ENCODE results near the gene APCS. TPM values are rescaled to one million over a fixed set of nuclear protein-coding genes. Genes with fewer than 3 reads are reported as not detected.

Gene APCS
- total RNA-seq, 1 experiment from 2014 or later, result not detected

GRCh38 chr1:159632922-159633321 is 45.3 kb downstream of the APCS start:
- Histone ChIP-seq H3F3A (ENCODE audit: low read length, unreplicated experiment) (no peaks in the 10 kb centered on the region), H3K4me2 (ENCODE audit: low read length) (no peak overlapping the region), H3K4me1 (ENCODE audit: insufficient read depth, low read length) (no peaks in the 10 kb centered on the region), H3K27ac (ENCODE audit: low read length) (no peak overlapping the region), H2AFZ (ENCODE audit: low read length) (no peak overlapping the region), H3K36me3 (ENCODE audit: low read depth, low read length) (no peaks in the 10 kb centered on the region), H3K4me3 (ENCODE audit: low read length) (no peak overlapping the region), H3K9ac (ENCODE audit: low read length) (no peak overlapping the region), H4K20me1 (ENCODE audit: low read length) (no peaks in the 10 kb centered on the region), H3K9me2 (replicated peaks; ENCODE audit: low read length) (no peaks in the 10 kb centered on the region), H3K9me3 (ENCODE audit: low read length) (no peaks in the 10 kb centered on the region), H3K79me2 (ENCODE audit: low read length) (no peaks in the 10 kb centered on the region), H3K27me3 (ENCODE audit: low read length) (peaks cover 20% of the 10 kb centered on the region; the same call in 1 of the 2 replicates)
- DNase-seq (no peak), ATAC-seq (no peak)
- no TSS peak for BruUV-seq (replicated peaks)
- TF ChIP-seq EZH2 (IDR thresholded peaks at IDR 0.05; ENCODE audit: low read length, unreplicated experiment) (no peak), EZH2phosphoT487 (IDR thresholded peaks at IDR 0.05; ENCODE audit: borderline replicate concordance, low read length) (no peak), CTCF (conservative IDR thresholded peaks at IDR 0.05; ENCODE audit: low read depth, low read length) (no peak)
- intact Hi-C loops (cut with micrococcal nuclease), result no loop called here
- CTCF ChIA-PET, result interaction anchor here (0.6 kb wide), 1 partner anchor 137 kb away, joined by 5 read pairs; no protein-coding TSS in a partner anchor
- POLR2A ChIA-PET (ENCODE audit: unreplicated experiment), result no interaction called here

Other genes starting within 250 kb of the APCS start
- gene OR10J4, start 155.6 kb upstream of the APCS start, total RNA-seq (2014; rRNA removed), result not detected in 2 replicates
- gene OR10J1, start 148.1 kb upstream of the APCS start, total RNA-seq (2014; rRNA removed), result not detected in 2 replicates
- gene OR10J5, start 51.8 kb upstream of the APCS start, total RNA-seq (2014; rRNA removed), result not detected in 2 replicates
- not detected in 2 replicates for gene CRP, start 126.8 kb downstream of the APCS start, total RNA-seq (2014; rRNA removed)
- 20.4 and 27.6 TPM in 2 replicates for gene DUSP23, start 193.1 kb downstream of the APCS start, total RNA-seq (2014; rRNA removed)
- gene FCRL6, start 214.5 kb downstream of the APCS start, total RNA-seq (2014; rRNA removed), result not detected in 2 replicates
- not detected in 2 replicates for gene SLAMF8, start 239.0 kb downstream of the APCS start, total RNA-seq (2014; rRNA removed)

Measured in PC-3 (cell line).